Mucosa of stomach (tissue), 1 donor: ENCODE results near the gene NEAT1.

ENCODE experiments used
- H3K27me3 ChIP-seq: one replicate; pipeline ENCODE4 v1.7.0; 2013; ENCODE audit warnings: mild to moderate bottlenecking, low read length; ENCODE audit not compliant: control insufficient read depth, insufficient read depth
- H3K36me3 ChIP-seq: one replicate; pipeline ENCODE4 v1.7.0; 2013; ENCODE audit warnings: low read length; ENCODE audit not compliant: control insufficient read depth, insufficient read depth
- H3K4me1 ChIP-seq: one replicate; pipeline ENCODE4 v1.7.0; 2013; ENCODE audit warnings: mild to moderate bottlenecking, low read length; ENCODE audit not compliant: control insufficient read depth, insufficient read depth
- H3K4me3 ChIP-seq: one replicate; pipeline ENCODE4 v1.7.0; 2013; ENCODE audit warnings: low read length
- H3K9ac ChIP-seq: one replicate; pipeline ENCODE4 v1.7.0; 2013; ENCODE audit warnings: mild to moderate bottlenecking, low read length, moderate library complexity
- H3K9me3 ChIP-seq: one replicate; pipeline ENCODE4 v1.7.0; 2013; ENCODE audit warnings: mild to moderate bottlenecking, low read length, moderate library complexity; ENCODE audit not compliant: control insufficient read depth
- donor health status: Pancreatic carcinoma.

NEAT1 gene

GRCh38 chr11:65482306-65482850 is 59.8 kb downstream of the NEAT1 start:
- Histone ChIP-seq H3K9me3 (no peaks in the 10 kb centered on the region), H3K4me1 (peaks cover 50% of the 10 kb centered on the region), H3K4me3 (no peak overlapping the region), H3K36me3 (no peaks in the 10 kb centered on the region), H3K9ac (no peak overlapping the region), H3K27me3 (no peaks in the 10 kb centered on the region)

- Histone ChIP-seq H3K36me3 (no peaks in the 10 kb centered on the region), H3K4me3 (no peak overlapping the region), H3K4me1 (peaks cover 56% of the 10 kb centered on the region), H3K9ac (peak overlapping the region; percentile 27), H3K27me3 (no peaks in the 10 kb centered on the region), H3K9me3 (no peaks in the 10 kb centered on the region)
Measured at GRCh38 chr11:65485920-65486219, 63.3 kb downstream of the NEAT1 start.

- peak overlapping the region; percentile 2 for H3K9ac ChIP-seq
- no peaks in the 10 kb centered on the region for H3K27me3 ChIP-seq
- no peaks in the 10 kb centered on the region for H3K36me3 ChIP-seq
- peaks cover 65% of the 10 kb centered on the region for H3K4me1 ChIP-seq
- H3K9me3 ChIP-seq: no peaks in the 10 kb centered on the region
- H3K4me3 ChIP-seq: no peak overlapping the region
Measured at GRCh38 chr11:65486570-65487466, 64.2 kb downstream of the NEAT1 start.

GRCh38 chr11:65487467-65488272 is 65.1 kb downstream of the NEAT1 start:
- no peaks in the 10 kb centered on the region for H3K27me3 ChIP-seq
- H3K4me3 ChIP-seq: peak overlapping the region; percentile 34

GRCh38 chr11:65488273-65489034 is 65.9 kb downstream of the NEAT1 start:
- Histone ChIP-seq H3K9ac (peak overlapping the region; percentile 71), H3K36me3 (no peaks in the 10 kb centered on the region), H3K27me3 (no peaks in the 10 kb centered on the region), H3K9me3 (no peaks in the 10 kb centered on the region), H3K4me3 (peak overlapping the region; percentile 34), H3K4me1 (peaks cover 81% of the 10 kb centered on the region)

More at GRCh38 chr11:65487467-65488272, 65.1 kb downstream of the NEAT1 start:
- no peaks in the 10 kb centered on the region for H3K36me3 ChIP-seq
- no peaks in the 10 kb centered on the region for H3K9me3 ChIP-seq
- H3K4me1 ChIP-seq: peaks cover 74% of the 10 kb centered on the region
- H3K9ac ChIP-seq: peak overlapping the region; percentile 71

- Histone ChIP-seq H3K36me3 (no peaks in the 10 kb centered on the region), H3K27me3 (no peaks in the 10 kb centered on the region), H3K4me1 (peaks cover 89% of the 10 kb centered on the region), H3K9ac (peak overlapping the region; percentile 71), H3K4me3 (no peak overlapping the region), H3K9me3 (no peaks in the 10 kb centered on the region)
Measured at GRCh38 chr11:65489035-65489705, 66.6 kb downstream of the NEAT1 start.

- H3K9me3 ChIP-seq: no peaks in the 10 kb centered on the region
- H3K4me3 ChIP-seq: no peak overlapping the region
- peak overlapping the region; percentile 38 for H3K9ac ChIP-seq
- H3K36me3 ChIP-seq: no peaks in the 10 kb centered on the region
- H3K4me1 ChIP-seq: peaks cover 94% of the 10 kb centered on the region
- no peaks in the 10 kb centered on the region for H3K27me3 ChIP-seq
Measured at GRCh38 chr11:65489706-65490320, 67.2 kb downstream of the NEAT1 start.

GRCh38 chr11:65491163-65491465 is 68.5 kb downstream of the NEAT1 start:
- Histone ChIP-seq H3K27me3 (no peaks in the 10 kb centered on the region), H3K4me3 (no peak overlapping the region), H3K4me1 (peaks cover 82% of the 10 kb centered on the region), H3K9ac (peak overlapping the region; percentile 30), H3K9me3 (no peaks in the 10 kb centered on the region), H3K36me3 (no peaks in the 10 kb centered on the region)

- Histone ChIP-seq H3K36me3 (no peaks in the 10 kb centered on the region), H3K9me3 (no peaks in the 10 kb centered on the region), H3K4me1 (peaks cover 85% of the 10 kb centered on the region), H3K27me3 (no peaks in the 10 kb centered on the region), H3K4me3 (no peak overlapping the region), H3K9ac (peak overlapping the region; percentile 30)
Measured at GRCh38 chr11:65491614-65492386, 69.2 kb downstream of the NEAT1 start.

- no peaks in the 10 kb centered on the region for H3K27me3 ChIP-seq
- H3K36me3 ChIP-seq: no peaks in the 10 kb centered on the region
- H3K9ac ChIP-seq: peak overlapping the region; percentile 30
- H3K4me1 ChIP-seq: peaks cover 84% of the 10 kb centered on the region
- no peak overlapping the region for H3K4me3 ChIP-seq
- H3K9me3 ChIP-seq: no peaks in the 10 kb centered on the region
Measured at GRCh38 chr11:65492387-65492636, 69.7 kb downstream of the NEAT1 start.
